HL-60 (cell line): Measurements from ENCODE around the gene SLC1A7.

Experiments used
- CTCF ChIP-seq: IDR thresholded peaks from one replicate; pipeline ENCODE4 v1.5.1; 2011; ENCODE audit warnings: low read length, control low read depth, inconsistent platforms; ENCODE audit not compliant: insufficient read depth
- GABPA ChIP-seq: IDR thresholded peaks from 2 replicates; pipeline ENCODE4 v1.6.1; 2012; ENCODE audit warnings: low read depth
- POLR2AphosphoS5 ChIP-seq: IDR thresholded peaks from 2 replicates; pipeline ENCODE4 v1.6.1; 2012; ENCODE audit warnings: low read depth
- REST ChIP-seq: IDR thresholded peaks from 2 replicates; pipeline ENCODE4 v1.6.1; 2012; ENCODE audit warnings: low read depth; ENCODE audit not compliant: insufficient replicate concordance
- SPI1 ChIP-seq: IDR thresholded peaks from 2 replicates; pipeline ENCODE4 v1.6.1; 2012; ENCODE audit warnings: low read depth, mild to moderate bottlenecking, borderline replicate concordance

GRCh38 chr1:53076165-53076564 lies 66.3 kb downstream of the SLC1A7 start:
- TF ChIP-seq CTCF: no peak
- no peak for TF ChIP-seq REST
- no peak for TF ChIP-seq GABPA
- no peak for TF ChIP-seq POLR2AphosphoS5
- TF ChIP-seq SPI1: no peak
